HFFc6 (cell line): ENCODE data around the gene JUN. TPM values are rescaled to one million over a fixed set of nuclear protein-coding genes. Genes with fewer than 3 reads are reported as not detected.

Source experiments
- DNase-seq: peaks from one replicate; pipeline ENCODE4 v3.0.0-alpha.2; 2018
- H3K27ac Mint-ChIP-seq: 2 replicates; pipeline ENCODE4 v1.8.0; 2020; ENCODE audit warnings: mild to moderate bottlenecking, mixed read lengths
- H3K27me3 Mint-ChIP-seq: 2 replicates; pipeline ENCODE4 v1.8.0; 2021; ENCODE audit warnings: mild to moderate bottlenecking, moderate library complexity, mixed read lengths; ENCODE audit not compliant: insufficient read depth
- H3K36me3 Mint-ChIP-seq: 2 replicates; pipeline ENCODE4 v1.8.0; 2021; ENCODE audit warnings: low read depth, mixed read lengths
- H3K4me1 Mint-ChIP-seq: 2 replicates; pipeline ENCODE4 v1.8.0; 2020; ENCODE audit warnings: low read depth, mixed read lengths
- H3K4me3 Mint-ChIP-seq: 2 replicates; pipeline ENCODE4 v1.8.0; 2020; ENCODE audit warnings: mild to moderate bottlenecking, moderate library complexity, mixed read lengths
- H3K9me3 Mint-ChIP-seq: 2 replicates; pipeline ENCODE4 v1.8.0; 2020; ENCODE audit warnings: mild to moderate bottlenecking, mixed read lengths
- total RNA-seq, 6 experiments: library from RNA; stranded (reverse); fragmentation: NEBNext Ultra II Directional; extraction: Animal tissue kit (Norgen Biotek cat#: 25700); gene quantifications; 2 replicates in 1 of 6; 3 replicates in 5 of 6; pipeline ENCODE4 v1.2.3, GENCODE V29; 2021
- TF ChIP-seq, protein P1 (sequence below): fragments of 200-600 bp; sonication (generic); IDR thresholded peaks from 2 replicates; pipeline ENCODE4 v1.5.0; 2021; ENCODE audit warnings: antibody characterized with exemption, mild to moderate bottlenecking

JUN gene
- total RNA-seq, 6 experiments from 2014 or later = 80.5 to 91.1 (median 82.2) TPM

DNA sequence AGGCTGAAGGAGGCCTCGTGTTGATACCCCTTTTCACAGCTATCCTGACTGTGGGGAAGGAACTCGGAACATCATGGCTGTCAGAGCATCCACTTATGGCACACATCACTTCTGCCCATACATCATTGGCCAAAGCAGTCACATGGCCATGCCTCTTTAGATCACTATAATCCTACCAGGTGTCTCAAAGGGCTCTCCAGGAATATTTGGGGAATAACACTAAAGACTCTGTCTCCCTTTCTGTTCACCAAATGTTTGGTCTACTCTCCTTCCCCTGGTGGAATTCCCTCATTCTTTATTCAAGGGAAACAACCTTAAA is 3.0 kb upstream of the JUN start:
- Mint-ChIP-seq H3K4me1 (peaks cover 36% of the 10 kb centered on the region), H3K27me3 (peaks cover 18% of the 10 kb centered on the region), H3K4me3 (no peak overlapping the region), H3K27ac (peak overlapping the region; percentile 100; the same call in 1 of the 2 replicates), H3K36me3 (peaks cover 32% of the 10 kb centered on the region), H3K9me3 (peaks cover 23% of the 10 kb centered on the region)
- DNase-seq = no peak
- TF ChIP-seq, protein P1, sequence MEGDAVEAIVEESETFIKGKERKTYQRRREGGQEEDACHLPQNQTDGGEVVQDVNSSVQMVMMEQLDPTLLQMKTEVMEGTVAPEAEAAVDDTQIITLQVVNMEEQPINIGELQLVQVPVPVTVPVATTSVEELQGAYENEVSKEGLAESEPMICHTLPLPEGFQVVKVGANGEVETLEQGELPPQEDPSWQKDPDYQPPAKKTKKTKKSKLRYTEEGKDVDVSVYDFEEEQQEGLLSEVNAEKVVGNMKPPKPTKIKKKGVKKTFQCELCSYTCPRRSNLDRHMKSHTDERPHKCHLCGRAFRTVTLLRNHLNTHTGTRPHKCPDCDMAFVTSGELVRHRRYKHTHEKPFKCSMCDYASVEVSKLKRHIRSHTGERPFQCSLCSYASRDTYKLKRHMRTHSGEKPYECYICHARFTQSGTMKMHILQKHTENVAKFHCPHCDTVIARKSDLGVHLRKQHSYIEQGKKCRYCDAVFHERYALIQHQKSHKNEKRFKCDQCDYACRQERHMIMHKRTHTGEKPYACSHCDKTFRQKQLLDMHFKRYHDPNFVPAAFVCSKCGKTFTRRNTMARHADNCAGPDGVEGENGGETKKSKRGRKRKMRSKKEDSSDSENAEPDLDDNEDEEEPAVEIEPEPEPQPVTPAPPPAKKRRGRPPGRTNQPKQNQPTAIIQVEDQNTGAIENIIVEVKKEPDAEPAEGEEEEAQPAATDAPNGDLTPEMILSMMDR = no peak

DNA sequence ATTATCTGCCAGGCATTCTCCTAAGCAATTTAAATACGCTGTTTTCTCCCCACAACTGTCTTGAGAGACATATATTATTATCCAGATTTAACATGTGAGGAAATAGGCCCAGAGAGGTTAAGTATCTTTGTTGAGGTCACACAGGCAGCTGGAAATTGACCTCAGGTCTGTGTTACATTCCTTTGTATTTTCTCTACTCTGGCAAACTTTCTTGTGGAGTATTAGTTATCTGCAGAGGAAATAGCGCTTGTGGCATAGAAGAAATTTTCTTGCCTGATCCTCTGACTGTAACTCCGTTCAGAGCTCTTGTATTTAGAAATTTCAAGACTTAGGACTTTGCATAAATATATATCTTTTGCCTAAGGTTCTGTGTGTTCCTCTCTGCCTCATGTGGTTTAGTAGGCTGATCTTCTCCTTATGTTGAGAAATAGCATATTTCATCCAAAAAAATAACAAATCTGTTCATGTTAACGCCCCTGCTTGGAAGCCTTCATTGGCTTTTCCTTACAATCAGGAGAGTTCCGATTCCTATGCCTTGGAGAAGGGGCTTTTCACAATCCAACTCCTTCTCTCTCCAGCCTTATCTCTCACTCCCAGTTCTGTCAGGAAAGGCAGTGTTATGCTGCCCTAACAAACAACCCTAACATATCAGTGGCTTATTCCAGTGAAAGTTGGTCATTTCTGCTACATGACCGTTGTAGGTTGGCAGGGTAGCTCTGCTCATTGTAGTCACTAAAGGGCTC is 2.5 kb upstream of the JUN start:
- peak; percentile 12 for DNase-seq
- TF ChIP-seq, protein P1 = no peak
- peaks cover 21% of the 10 kb centered on the region for H3K27me3 Mint-ChIP-seq
- H3K4me3 Mint-ChIP-seq = peak overlapping the region; percentile 97
- H3K9me3 Mint-ChIP-seq = peaks cover 26% of the 10 kb centered on the region
- peak overlapping the region; percentile 100 for H3K27ac Mint-ChIP-seq
- H3K4me1 Mint-ChIP-seq = peaks cover 36% of the 10 kb centered on the region
- H3K36me3 Mint-ChIP-seq = peaks cover 37% of the 10 kb centered on the region

DNA sequence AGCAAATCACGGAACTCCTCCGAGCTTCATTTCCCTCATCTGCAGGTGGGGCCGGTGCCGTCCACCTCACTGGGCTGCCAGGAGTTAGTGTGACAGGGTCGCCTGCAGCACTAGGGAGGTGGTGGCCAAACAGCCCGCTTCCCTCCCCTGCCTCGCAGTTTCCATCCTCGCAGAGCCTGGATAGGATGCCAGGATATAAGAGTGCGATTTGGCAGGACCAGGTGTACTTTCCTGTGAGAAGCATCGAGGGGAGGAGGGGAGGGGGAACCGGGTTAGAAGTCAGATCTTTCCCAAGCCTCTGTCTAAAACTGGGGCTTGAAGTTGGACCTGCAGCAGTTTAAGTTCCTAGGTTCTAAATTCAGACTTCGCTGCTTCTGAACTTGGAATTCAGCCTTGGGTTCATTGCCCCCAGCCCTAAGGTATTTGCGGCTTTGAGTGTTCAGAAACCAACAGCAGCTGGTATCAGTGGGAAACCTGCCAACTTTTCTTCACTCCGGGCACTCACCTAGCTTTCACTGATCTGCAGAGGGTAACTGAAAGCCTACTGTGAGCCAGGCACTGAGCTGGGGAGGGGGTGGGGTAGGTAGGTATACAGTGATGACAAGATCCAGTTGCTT is 1.7 kb upstream of the JUN start:
- TF ChIP-seq, protein P1 = peak; percentile 31; the same call in 1 of the 2 replicates
- Mint-ChIP-seq H3K27ac (peak overlapping the region; percentile 100), H3K4me3 (peak overlapping the region; percentile 97), H3K4me1 (peaks cover 35% of the 10 kb centered on the region), H3K9me3 (peaks cover 26% of the 10 kb centered on the region), H3K27me3 (peaks cover 21% of the 10 kb centered on the region), H3K36me3 (peaks cover 42% of the 10 kb centered on the region)
- peak; percentile 21 for DNase-seq

DNA sequence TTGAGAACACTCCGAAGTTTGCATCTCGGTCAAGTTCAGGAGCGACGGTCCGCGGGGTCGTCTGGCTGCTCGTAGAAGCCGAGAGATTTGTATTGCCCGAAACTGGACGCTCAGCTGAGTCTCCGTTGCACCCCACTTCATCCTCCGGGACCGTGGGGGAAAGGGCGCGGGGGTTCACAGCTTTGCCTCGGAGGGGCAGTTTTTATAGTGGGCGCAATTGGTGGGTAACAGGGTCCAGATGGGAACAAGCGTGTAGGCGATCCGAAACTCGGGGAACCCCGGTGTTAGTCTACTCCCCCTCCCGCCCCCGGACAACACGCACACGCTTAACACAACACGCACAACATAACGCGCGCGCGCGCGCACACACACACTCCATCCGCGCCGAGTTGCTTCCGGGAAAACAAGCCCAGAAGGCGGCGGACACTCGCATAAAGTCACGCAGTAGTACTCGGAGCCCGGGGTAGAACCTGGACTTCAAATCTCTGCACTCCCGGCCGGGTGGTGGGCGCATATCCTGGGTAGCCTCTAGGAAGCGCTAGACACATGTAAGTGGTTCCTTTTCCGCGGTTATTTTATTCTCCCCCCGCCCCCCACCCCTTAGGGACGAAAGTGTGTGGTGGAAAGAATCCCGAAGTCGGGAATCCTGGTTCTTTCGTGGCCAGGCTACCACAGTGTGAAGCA is 1.1 kb upstream of the JUN start:
- peak overlapping the region; percentile 100 for H3K27ac Mint-ChIP-seq
- TF ChIP-seq, protein P1 = peak; percentile 80
- peaks cover 40% of the 10 kb centered on the region for H3K4me1 Mint-ChIP-seq
- peaks cover 47% of the 10 kb centered on the region for H3K36me3 Mint-ChIP-seq
- peak overlapping the region; percentile 97 for H3K4me3 Mint-ChIP-seq
- peaks cover 26% of the 10 kb centered on the region for H3K9me3 Mint-ChIP-seq
- peak; percentile 93 for DNase-seq
- peaks cover 23% of the 10 kb centered on the region for H3K27me3 Mint-ChIP-seq

DNA sequence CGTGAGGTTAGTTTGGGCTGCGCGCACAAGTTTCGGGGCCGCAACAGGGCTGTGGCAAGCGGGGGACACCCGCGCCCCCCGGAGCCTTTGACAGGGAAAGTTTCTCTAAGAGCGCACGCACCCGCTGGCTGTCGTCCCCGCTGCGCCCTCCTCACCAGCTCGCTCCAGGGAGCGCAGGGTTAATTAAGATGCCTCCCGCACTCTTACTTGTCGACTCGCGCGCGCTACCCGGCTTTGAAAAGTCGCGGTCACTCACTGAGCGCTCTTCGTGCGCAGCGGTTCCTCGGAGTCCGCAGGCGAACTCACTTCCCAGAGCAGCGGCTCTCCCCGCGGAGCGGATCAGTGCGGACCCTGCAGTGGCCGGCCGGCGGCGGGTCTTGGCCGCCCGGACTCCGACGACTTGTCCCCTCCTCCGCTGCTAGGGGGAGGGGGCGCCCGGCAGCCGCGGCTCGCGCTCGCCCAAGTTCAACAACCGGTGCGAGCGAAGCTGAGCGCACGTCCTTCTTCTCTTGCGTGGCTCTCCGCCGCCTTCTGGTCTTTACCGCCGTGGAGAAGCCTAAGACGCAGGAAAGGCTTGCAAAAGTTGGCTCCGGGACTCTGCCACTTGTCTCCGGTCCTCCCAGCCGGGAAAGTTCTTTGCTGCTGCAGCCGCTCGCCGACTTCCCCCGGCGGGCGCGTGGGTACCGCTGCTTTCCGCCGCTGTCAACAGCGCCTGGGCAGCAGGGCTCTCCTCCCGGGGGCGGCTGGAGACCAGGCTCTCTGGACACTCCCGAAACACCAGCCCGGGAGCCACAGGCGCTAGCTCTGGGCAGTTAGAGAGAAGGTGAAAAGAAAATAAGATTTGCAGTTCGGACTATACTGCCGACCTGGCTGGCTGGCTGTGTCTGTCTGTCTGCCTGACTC is 506 bp downstream of the JUN start:
- TF ChIP-seq, protein P1 = no peak

More for the DNA sequence above, 506 bp downstream of the JUN start:
- H3K27ac Mint-ChIP-seq = peak overlapping the region; percentile 100
- DNase-seq = peak; percentile 43
- peaks cover 35% of the 10 kb centered on the region for H3K4me1 Mint-ChIP-seq
- H3K4me3 Mint-ChIP-seq = peak overlapping the region; percentile 97
- H3K36me3 Mint-ChIP-seq = peaks cover 38% of the 10 kb centered on the region
- peaks cover 36% of the 10 kb centered on the region for H3K27me3 Mint-ChIP-seq
- H3K9me3 Mint-ChIP-seq = peaks cover 20% of the 10 kb centered on the region
